Amniotic stem cell (primary cell): ENCODE measurements around the gene FBXW8.
"Not testable (repeated sequence)": the region's sequence is repeated elsewhere in the genome, so short reads cannot be mapped to it uniquely, and the experiment has no call there.

ENCODE experiments used
- DNase-seq: peaks from one replicate; lab custom pipeline; 2025; lab: John Stamatoyannopoulos, UW

FBXW8 gene

GRCh38 chr12:117038919-117039318 is 128.2 kb downstream of the FBXW8 start:
- no peak for DNase-seq

- DNase-seq: no peak
Observed at GRCh38 chr12:117039891-117040309, 129.2 kb downstream of the FBXW8 start.

- DNase-seq: no peak
Observed at GRCh38 chr12:117040496-117040895, 129.7 kb downstream of the FBXW8 start.

- no peak for DNase-seq
Observed at GRCh38 chr12:117041798-117042170, 131.0 kb downstream of the FBXW8 start.

- no peak for DNase-seq
Observed at GRCh38 chr12:117042171-117042842, 131.6 kb downstream of the FBXW8 start.

- no peak for DNase-seq
Observed at GRCh38 chr12:117042862-117043261, 132.1 kb downstream of the FBXW8 start.

- DNase-seq: no peak
Observed at GRCh38 chr12:117044311-117044710, 133.6 kb downstream of the FBXW8 start.

- no peak for DNase-seq
Observed at GRCh38 chr12:117044790-117045159, 134.0 kb downstream of the FBXW8 start.

- no peak for DNase-seq
Observed at GRCh38 chr12:117045160-117046010, 134.6 kb downstream of the FBXW8 start.

GRCh38 chr12:117046011-117046369 is 135.2 kb downstream of the FBXW8 start:
- no peak for DNase-seq

GRCh38 chr12:117046425-117046824 is 135.7 kb downstream of the FBXW8 start:
- DNase-seq: no peak

GRCh38 chr12:117046861-117047530 is 136.2 kb downstream of the FBXW8 start:
- DNase-seq: no peak

GRCh38 chr12:117047810-117048584 is 137.2 kb downstream of the FBXW8 start:
- DNase-seq: no peak

- DNase-seq: no peak
Observed at GRCh38 chr12:117048585-117048904, 137.8 kb downstream of the FBXW8 start.

GRCh38 chr12:117049295-117049694 is 138.5 kb downstream of the FBXW8 start:
- DNase-seq: no peak

- no peak for DNase-seq
Observed at GRCh38 chr12:117050060-117050459, 139.3 kb downstream of the FBXW8 start.

- no peak for DNase-seq
Observed at GRCh38 chr12:117051380-117051779, 140.6 kb downstream of the FBXW8 start.

- no peak for DNase-seq
Observed at GRCh38 chr12:117052386-117053049, 141.8 kb downstream of the FBXW8 start.

- no peak for DNase-seq
Observed at GRCh38 chr12:117053050-117053400, 142.3 kb downstream of the FBXW8 start.

GRCh38 chr12:117053597-117054201 is 142.9 kb downstream of the FBXW8 start:
- DNase-seq: no peak

- no peak for DNase-seq
Observed at GRCh38 chr12:117054279-117054678, 143.5 kb downstream of the FBXW8 start.

- DNase-seq: not testable (repeated sequence)
Observed at GRCh38 chr12:117057626-117058025, 146.9 kb downstream of the FBXW8 start.
